Measurements from ENCODE around the gene ZBTB5.
"Not testable (repeated sequence)": the region's sequence is repeated elsewhere in the genome, so short reads cannot be mapped to it uniquely, and the experiment has no call there.

ZBTB5 gene

GRCh38 chr9:37404590-37404989 lies 60.7 kb downstream of the ZBTB5 start:
- no peak for DNase-seq

DNA sequence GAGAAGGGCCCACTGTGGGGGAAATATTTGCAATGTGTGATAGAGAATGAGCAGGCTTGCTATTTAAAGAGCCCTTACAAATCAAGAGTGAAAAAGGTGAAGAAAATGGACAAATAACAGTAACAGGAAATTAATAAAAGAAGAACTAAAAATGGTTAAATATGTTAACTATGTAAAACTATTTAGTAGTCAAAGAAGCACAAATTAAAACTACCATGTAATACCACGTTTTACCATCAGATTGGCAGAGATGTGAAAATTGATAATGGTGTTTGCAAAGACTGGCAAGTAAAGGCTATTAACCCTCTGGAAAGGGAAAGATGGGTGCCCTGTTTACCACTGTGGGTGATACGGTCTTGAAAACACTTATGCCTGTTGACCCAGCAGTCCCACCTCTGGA lies 65.9 kb downstream of the ZBTB5 start:
- no peak for DNase-seq

- no peak for DNase-seq
Measured at GRCh38 chr9:37398464-37399025, 66.7 kb downstream of the ZBTB5 start.

GRCh38 chr9:37397948-37398347 lies 67.3 kb downstream of the ZBTB5 start:
- DNase-seq, result not testable (repeated sequence)

DNA sequence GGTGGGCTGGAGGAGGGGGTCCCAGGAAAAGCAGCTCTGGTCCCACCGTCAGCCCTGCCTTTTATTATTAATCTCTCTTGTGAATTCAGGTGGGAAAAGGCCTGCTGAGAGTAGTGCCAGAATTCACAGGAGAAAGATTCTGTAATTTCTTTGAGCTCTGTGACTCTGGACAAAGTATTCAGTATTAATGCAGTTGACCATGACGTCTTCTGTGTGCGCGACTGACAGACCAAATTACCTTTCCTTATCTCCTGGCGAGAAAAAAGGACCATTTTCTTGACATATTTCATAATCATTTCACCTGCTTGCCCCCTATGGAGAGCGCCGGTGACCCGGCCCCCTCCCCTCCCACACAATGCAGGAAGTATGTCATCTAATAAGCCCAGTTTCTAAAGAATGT lies 69.6 kb downstream of the ZBTB5 start:
- DNase-seq, result no peak

GRCh38 chr9:37395229-37395628 lies 70.0 kb downstream of the ZBTB5 start:
- no peak for DNase-seq

- DNase-seq, result no peak
Measured at GRCh38 chr9:37392272-37392671, 73.0 kb downstream of the ZBTB5 start.

- no peak for DNase-seq
Measured at GRCh38 chr9:37390759-37391158, 74.5 kb downstream of the ZBTB5 start.
